ENCODE measurements around the gene OR10A6. TPM values are rescaled to one million over a fixed set of nuclear protein-coding genes. Genes with fewer than 3 reads are reported as not detected.

Gene OR10A6
- total and polyA plus RNA-seq, 10 of the 15 experiments (the other 5 are each of a cell fraction or from before 2014, with no cell fraction given) = not detected

- Histone ChIP-seq H3K79me2 (ENCODE audit: control insufficient read depth, insufficient read depth, low read length) (no peaks in the 10 kb centered on the region), H3K4me2 (ENCODE audit: control insufficient read depth, insufficient read depth) (no peak overlapping the region), H3K9me3 (replicated peaks; ENCODE audit: control insufficient read depth, insufficient read depth, low read length) (no peaks in the 10 kb centered on the region), H3K4me1 (ENCODE audit: control insufficient read depth, insufficient read depth, low read length) (no peaks in the 10 kb centered on the region), H3K4me3 (no peak overlapping the region), H2AFZ (ENCODE audit: control insufficient read depth, low read depth, low read length) (no peak overlapping the region), H3K27ac (ENCODE audit: control insufficient read depth, insufficient read depth) (no peak overlapping the region), H3K36me3 (ENCODE audit: control insufficient read depth in 2 of 2, insufficient read depth in 2 of 2, low read length in 1 of 2) (no peaks in the 10 kb centered on the region), H3K9ac (ENCODE audit: control insufficient read depth, insufficient read depth, low read length) (no peak overlapping the region), H3K27me3 (replicated peaks in 1 of 2; ENCODE audit: control insufficient read depth in 2 of 2, insufficient read depth in 2 of 2, low read length in 1 of 2) (no peaks in the 10 kb centered on the region), H4K20me1 (ENCODE audit: control insufficient read depth, insufficient read depth) (no peaks in the 10 kb centered on the region)
- WGBS (ENCODE audit: insufficient coverage, insufficient replicate concordance, low lambda C conversion rate, missing lambda C conversion rate) = 68% methylated on average over 5 of the region's 5 CpGs
- DNase-seq (ENCODE audit: low read depth, low spot score) = no peak
- ChIA-PET CTCF (interaction anchor here (0.8 to 1.6 kb wide), 2 partner anchors 88 to 386 kb away, joined by 3 to 5 read pairs; partner anchors contain the start of gene EIF3F), SMC1A (ENCODE audit: uncharacterized antibody, unreplicated experiment) (interaction anchor here (5.2 kb wide), 1 partner anchor 88 kb away, joined by 17 read pairs; the partner anchor contains the start of gene EIF3F), POLR2A (interaction anchor here (0.6 kb wide), 1 partner anchor 965 kb away, joined by 5 read pairs; no protein-coding TSS in a partner anchor), RAD21 (ENCODE audit: unreplicated experiment) (no interaction called here)
- FAIRE-seq = no peak
- in situ Hi-C loops (cut with MboI) = no loop called here
- BruUV-seq (replicated peaks) = no TSS peak
- intact Hi-C loops (cut with micrococcal nuclease; ENCODE audit: unreplicated experiment) = loop anchor here (10.0 kb wide), 1 partner anchor 196 kb away; no protein-coding TSS in a partner anchor
- no peak; the same call in 2 of the 3 replicates for ATAC-seq
- TF ChIP-seq CREM (IDR thresholded peaks at IDR 0.05; ENCODE audit: low read depth) (no peak), TCF3 (IDR thresholded peaks at IDR 0.05; ENCODE audit: borderline replicate concordance, insufficient read depth, low read depth, low read length) (no peak), ZNF384 (IDR thresholded peaks at IDR 0.05; ENCODE audit: borderline replicate concordance, low read depth, low read length) (no peak), JUNB (IDR thresholded peaks at IDR 0.05) (peak; percentile 51; the same call in 1 of the 2 replicates), IRF4 (IDR thresholded peaks at IDR 0.05; ENCODE audit: low read depth, low read length) (0 out of 2 replicates have a peak, but pooled peaks have one; percentile 20), ELK1 (IDR thresholded peaks at IDR 0.05; ENCODE audit: low read depth, low read length) (no peak), RAD21 (IDR thresholded peaks at IDR 0.05; ENCODE audit: insufficient read depth, low read depth, low read length) (no peak), NFXL1 (IDR thresholded peaks at IDR 0.05; ENCODE audit: borderline replicate concordance) (no peak)
- TF ChIP-seq, protein P1, sequence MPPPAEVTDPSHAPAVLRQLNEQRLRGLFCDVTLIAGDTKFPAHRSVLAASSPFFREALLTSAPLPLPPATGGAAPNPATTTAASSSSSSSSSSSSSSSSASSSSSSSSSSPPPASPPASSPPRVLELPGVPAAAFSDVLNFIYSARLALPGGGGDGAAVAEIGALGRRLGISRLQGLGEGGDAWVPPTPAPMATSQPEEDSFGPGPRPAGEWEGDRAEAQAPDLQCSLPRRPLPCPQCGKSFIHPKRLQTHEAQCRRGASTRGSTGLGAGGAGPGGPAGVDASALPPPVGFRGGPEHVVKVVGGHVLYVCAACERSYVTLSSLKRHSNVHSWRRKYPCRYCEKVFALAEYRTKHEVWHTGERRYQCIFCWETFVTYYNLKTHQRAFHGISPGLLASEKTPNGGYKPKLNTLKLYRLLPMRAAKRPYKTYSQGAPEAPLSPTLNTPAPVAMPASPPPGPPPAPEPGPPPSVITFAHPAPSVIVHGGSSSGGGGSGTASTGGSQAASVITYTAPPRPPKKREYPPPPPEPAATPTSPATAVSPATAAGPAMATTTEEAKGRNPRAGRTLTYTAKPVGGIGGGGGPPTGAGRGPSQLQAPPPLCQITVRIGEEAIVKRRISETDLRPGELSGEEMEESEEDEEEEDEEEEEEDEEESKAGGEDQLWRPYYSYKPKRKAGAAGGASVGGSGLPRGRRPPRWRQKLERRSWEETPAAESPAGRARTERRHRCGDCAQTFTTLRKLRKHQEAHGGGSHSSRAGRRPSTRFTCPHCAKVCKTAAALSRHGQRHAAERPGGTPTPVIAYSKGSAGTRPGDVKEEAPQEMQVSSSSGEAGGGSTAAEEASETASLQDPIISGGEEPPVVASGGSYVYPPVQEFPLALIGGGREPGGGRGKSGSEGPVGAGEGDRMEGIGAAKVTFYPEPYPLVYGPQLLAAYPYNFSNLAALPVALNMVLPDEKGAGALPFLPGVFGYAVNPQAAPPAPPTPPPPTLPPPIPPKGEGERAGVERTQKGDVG (CRISPR knock-in tag; IDR thresholded peaks at IDR 0.05) = no peak
- TF ChIP-seq, protein P2, sequence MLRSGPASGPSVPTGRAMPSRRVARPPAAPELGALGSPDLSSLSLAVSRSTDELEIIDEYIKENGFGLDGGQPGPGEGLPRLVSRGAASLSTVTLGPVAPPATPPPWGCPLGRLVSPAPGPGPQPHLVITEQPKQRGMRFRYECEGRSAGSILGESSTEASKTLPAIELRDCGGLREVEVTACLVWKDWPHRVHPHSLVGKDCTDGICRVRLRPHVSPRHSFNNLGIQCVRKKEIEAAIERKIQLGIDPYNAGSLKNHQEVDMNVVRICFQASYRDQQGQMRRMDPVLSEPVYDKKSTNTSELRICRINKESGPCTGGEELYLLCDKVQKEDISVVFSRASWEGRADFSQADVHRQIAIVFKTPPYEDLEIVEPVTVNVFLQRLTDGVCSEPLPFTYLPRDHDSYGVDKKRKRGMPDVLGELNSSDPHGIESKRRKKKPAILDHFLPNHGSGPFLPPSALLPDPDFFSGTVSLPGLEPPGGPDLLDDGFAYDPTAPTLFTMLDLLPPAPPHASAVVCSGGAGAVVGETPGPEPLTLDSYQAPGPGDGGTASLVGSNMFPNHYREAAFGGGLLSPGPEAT (IDR thresholded peaks at IDR 0.05; ENCODE audit: low read depth) = no peak
- TF ChIP-seq, protein P3, sequence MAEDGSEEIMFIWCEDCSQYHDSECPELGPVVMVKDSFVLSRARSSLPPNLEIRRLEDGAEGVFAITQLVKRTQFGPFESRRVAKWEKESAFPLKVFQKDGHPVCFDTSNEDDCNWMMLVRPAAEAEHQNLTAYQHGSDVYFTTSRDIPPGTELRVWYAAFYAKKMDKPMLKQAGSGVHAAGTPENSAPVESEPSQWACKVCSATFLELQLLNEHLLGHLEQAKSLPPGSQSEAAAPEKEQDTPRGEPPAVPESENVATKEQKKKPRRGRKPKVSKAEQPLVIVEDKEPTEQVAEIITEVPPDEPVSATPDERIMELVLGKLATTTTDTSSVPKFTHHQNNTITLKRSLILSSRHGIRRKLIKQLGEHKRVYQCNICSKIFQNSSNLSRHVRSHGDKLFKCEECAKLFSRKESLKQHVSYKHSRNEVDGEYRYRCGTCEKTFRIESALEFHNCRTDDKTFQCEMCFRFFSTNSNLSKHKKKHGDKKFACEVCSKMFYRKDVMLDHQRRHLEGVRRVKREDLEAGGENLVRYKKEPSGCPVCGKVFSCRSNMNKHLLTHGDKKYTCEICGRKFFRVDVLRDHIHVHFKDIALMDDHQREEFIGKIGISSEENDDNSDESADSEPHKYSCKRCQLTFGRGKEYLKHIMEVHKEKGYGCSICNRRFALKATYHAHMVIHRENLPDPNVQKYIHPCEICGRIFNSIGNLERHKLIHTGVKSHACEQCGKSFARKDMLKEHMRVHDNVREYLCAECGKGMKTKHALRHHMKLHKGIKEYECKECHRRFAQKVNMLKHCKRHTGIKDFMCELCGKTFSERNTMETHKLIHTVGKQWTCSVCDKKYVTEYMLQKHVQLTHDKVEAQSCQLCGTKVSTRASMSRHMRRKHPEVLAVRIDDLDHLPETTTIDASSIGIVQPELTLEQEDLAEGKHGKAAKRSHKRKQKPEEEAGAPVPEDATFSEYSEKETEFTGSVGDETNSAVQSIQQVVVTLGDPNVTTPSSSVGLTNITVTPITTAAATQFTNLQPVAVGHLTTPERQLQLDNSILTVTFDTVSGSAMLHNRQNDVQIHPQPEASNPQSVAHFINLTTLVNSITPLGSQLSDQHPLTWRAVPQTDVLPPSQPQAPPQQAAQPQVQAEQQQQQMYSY (CRISPR knock-in tag; IDR thresholded peaks at IDR 0.05) = no peak
Observed at GRCh38 chr11:7898666-7899283, 32.3 kb downstream of the OR10A6 start.

Data from GM12878 (cell line).